DOHH2 (cell line): ENCODE results near the gene AGO3.

Experiments
- CTCF ChIP-seq: fragments of 200-600 bp; sonication (generic); IDR thresholded peaks from one replicate; pipeline ENCODE4 v1.5.1; 2014; ENCODE audit warnings: antibody characterized with exemption, mild to moderate bottlenecking, low read depth, low read length; ENCODE audit not compliant: poor library complexity, severe bottlenecking
- EZH2phosphoT487 ChIP-seq: fragments of 200-600 bp; sonication (generic); IDR thresholded peaks from 2 replicates; pipeline ENCODE4 v1.6.1; 2017; ENCODE audit warnings: borderline replicate concordance, mild to moderate bottlenecking, antibody characterized with exemption, low read length, moderate library complexity, mixed read lengths

- TF ChIP-seq CTCF: no peak
- TF ChIP-seq EZH2phosphoT487: no peak
Measured at GRCh38 chr1:35883635-35884101, 47.2 kb upstream of the AGO3 start.
